GM12878 (cell line): ENCODE measurements around the gene ITGB8. TPM values are rescaled to one million over a fixed set of nuclear protein-coding genes. Genes with fewer than 3 reads are reported as not detected.

Experiments
- CBX5 ChIP-seq: sonication (generic); IDR thresholded peaks from 2 replicates; pipeline ENCODE4 v1.6.1; 2016; ENCODE audit warnings: low read depth, moderate library complexity, mild to moderate bottlenecking, inconsistent platforms
- CHD4 ChIP-seq: fragments of 200-600 bp; sonication (generic); IDR thresholded peaks from 2 replicates; pipeline ENCODE4 v1.6.1; 2016; ENCODE audit warnings: mild to moderate bottlenecking
- DPF2 ChIP-seq: fragments of 450-650 bp; IDR thresholded peaks from 2 replicates; pipeline ENCODE4 v1.6.1; 2017; ENCODE audit warnings: mild to moderate bottlenecking
- EED ChIP-seq: sonication (generic); IDR thresholded peaks from 2 replicates; pipeline ENCODE4 v1.6.1; 2016; ENCODE audit warnings: antibody characterized with exemption, low read depth
- JUND ChIP-seq: IDR thresholded peaks from 2 replicates; pipeline ENCODE4 v1.6.1; 2012; ENCODE audit warnings: low read depth, mild to moderate bottlenecking, low read length, improper control_type of control experiment, moderate library complexity
- KLF5 ChIP-seq: fragments of 450-650 bp; IDR thresholded peaks from 2 replicates; pipeline ENCODE4 v1.6.1; 2014; ENCODE audit warnings: mild to moderate bottlenecking; ENCODE audit not compliant: partially characterized antibody
- LARP7 ChIP-seq: fragments of 450-650 bp; IDR thresholded peaks from 2 replicates; pipeline ENCODE4 v1.6.1; 2017; ENCODE audit warnings: mild to moderate bottlenecking
- MEF2B ChIP-seq: fragments of 450-650 bp; IDR thresholded peaks from 2 replicates; pipeline ENCODE4 v1.6.1; 2018; ENCODE audit warnings: mild to moderate bottlenecking, moderate library complexity; ENCODE audit not compliant: partially characterized antibody, poor library complexity, severe bottlenecking
- MTA2 ChIP-seq: fragments of 450-650 bp; IDR thresholded peaks from 2 replicates; pipeline ENCODE4 v1.6.1; 2016; ENCODE audit warnings: low read depth, mild to moderate bottlenecking, moderate library complexity
- RAD51 ChIP-seq: fragments of 450-650 bp; IDR thresholded peaks from 2 replicates; pipeline ENCODE4 v1.6.1; 2016; ENCODE audit warnings: moderate library complexity, mild to moderate bottlenecking, inconsistent platforms
- SMC3 ChIP-seq: IDR thresholded peaks from 2 replicates; pipeline ENCODE4 v1.6.1; 2011; ENCODE audit warnings: low read length, improper control_type of control experiment, borderline replicate concordance
- SPI1 ChIP-seq: IDR thresholded peaks from 2 replicates; pipeline ENCODE4 v1.6.1; 2011; ENCODE audit warnings: low read depth, mild to moderate bottlenecking, low read length, moderate library complexity, borderline replicate concordance; ENCODE audit not compliant: insufficient read depth
- SUPT20H ChIP-seq: IDR thresholded peaks from 2 replicates; pipeline ENCODE4 v1.6.1; 2011; ENCODE audit warnings: low read depth, mild to moderate bottlenecking, low read length, moderate library complexity, borderline replicate concordance; ENCODE audit not compliant: control insufficient read depth
- ZZZ3 ChIP-seq: IDR thresholded peaks from 2 replicates; pipeline ENCODE4 v1.6.1; 2011; ENCODE audit warnings: low read depth; ENCODE audit not compliant: control insufficient read depth, insufficient read length
- polyA plus RNA-seq, 11 experiments: library from polyadenylated mRNA; depleted of rRNA in 4 of 11; unstranded in 6 of 11; stranded (reverse) in 5 of 11; fragments of >200 nt; fragmentation: Nextera tagmentation in 4 of 11; fragmentation: Illumina TruSeq in 1 of 11; extraction: Ambion mirVana in 4 of 11; extraction: Trizol in 1 of 11; gene quantifications; 1 replicate in 1 of 11; 2 replicates in 10 of 11; pipeline versions ENCODE4 v1.2.1 to v1.2.3, GENCODE V29; 2011 to 2016; ENCODE audit warnings: inconsistent platforms in 2 of 11, missing spikeins in 2 of 11, low read depth in 1 of 11
- total RNA-seq, 4 experiments: library from RNA; depleted of rRNA in 3 of 4; stranded (reverse); fragments of >200 nt in 3 of 4; fragmentation: Illumina TruSeq in 1 of 4; extraction: Trizol in 1 of 4; gene quantifications; 2 replicates each; pipeline versions ENCODE4 v1.2.1 to v1.2.3, GENCODE V29; 2013 to 2021
- TF ChIP-seq, protein P1 (sequence below): fragments of 450-650 bp; conservative IDR thresholded peaks from 2 replicates; pipeline ENCODE4 v1.6.1; 2017; ENCODE audit warnings: mild to moderate bottlenecking, moderate library complexity
- TF ChIP-seq, protein P2 (sequence below): IDR thresholded peaks from 2 replicates; pipeline ENCODE4 v1.6.1; 2012; ENCODE audit warnings: low read depth, low read length, improper control_type of control experiment
- TF ChIP-seq, protein P3 (sequence below): fragments of 450-650 bp; IDR thresholded peaks from 2 replicates; pipeline ENCODE4 v1.6.1; 2018; ENCODE audit warnings: borderline replicate concordance, mild to moderate bottlenecking; ENCODE audit not compliant: partially characterized antibody
- TF ChIP-seq, protein P4 (sequence below): fragments of 450-650 bp; IDR thresholded peaks from 2 replicates; pipeline ENCODE4 v1.6.1; 2014; ENCODE audit warnings: mild to moderate bottlenecking
- TF ChIP-seq, protein P5 (sequence below): IDR thresholded peaks from 2 replicates; pipeline ENCODE4 v1.6.1; 2011; ENCODE audit warnings: mild to moderate bottlenecking, low read depth, low read length, moderate library complexity; ENCODE audit not compliant: insufficient replicate concordance
- TF ChIP-seq, protein P6 (sequence below): IDR thresholded peaks from 2 replicates; pipeline ENCODE4 v1.6.1; 2011; ENCODE audit warnings: borderline replicate concordance, low read depth, mild to moderate bottlenecking, moderate library complexity, low read length; ENCODE audit not compliant: insufficient read depth, poor library complexity, severe bottlenecking

The ITGB8 gene
- total and polyA plus RNA-seq, 10 of the 15 experiments (the other 5 are each of a cell fraction or from before 2014, with no cell fraction given) = 0.37 to 26.2 (median 1.5) TPM

DNA sequence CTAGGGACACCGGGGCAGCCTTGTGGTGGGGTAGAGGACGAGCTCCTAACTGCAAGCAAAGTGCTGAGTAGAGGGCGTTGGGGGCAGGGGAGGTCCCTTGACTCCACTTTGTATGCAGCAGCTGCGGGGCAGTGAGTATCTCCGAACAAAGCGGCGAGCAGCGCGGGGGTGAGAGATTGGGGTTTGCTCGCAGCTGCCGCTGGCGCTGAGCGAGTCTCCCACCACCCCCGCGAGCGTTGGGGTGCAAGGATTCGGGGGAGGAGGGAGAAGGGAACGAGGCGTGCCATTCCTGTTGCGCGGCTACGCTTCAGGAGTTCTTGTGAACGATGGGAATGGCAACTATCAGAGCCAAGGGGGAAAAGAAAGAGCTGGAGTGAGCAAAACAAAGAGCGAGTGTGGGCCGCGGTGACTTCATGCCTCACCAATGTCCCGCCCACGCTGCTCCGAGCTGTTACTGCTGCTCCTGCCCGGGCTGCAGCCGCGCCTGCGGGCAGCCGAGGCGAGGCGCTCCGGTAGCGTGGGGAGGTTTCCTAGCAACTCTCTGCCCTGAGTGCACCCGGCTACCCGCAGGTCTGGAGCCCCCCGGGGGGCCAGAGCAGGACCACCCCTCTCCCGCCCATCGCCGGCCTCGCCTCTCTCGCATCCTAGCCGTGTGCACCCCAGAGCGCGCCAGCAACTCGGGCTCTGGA lies at the start of gene ITGB8 (continued):
- TF ChIP-seq, protein P1, sequence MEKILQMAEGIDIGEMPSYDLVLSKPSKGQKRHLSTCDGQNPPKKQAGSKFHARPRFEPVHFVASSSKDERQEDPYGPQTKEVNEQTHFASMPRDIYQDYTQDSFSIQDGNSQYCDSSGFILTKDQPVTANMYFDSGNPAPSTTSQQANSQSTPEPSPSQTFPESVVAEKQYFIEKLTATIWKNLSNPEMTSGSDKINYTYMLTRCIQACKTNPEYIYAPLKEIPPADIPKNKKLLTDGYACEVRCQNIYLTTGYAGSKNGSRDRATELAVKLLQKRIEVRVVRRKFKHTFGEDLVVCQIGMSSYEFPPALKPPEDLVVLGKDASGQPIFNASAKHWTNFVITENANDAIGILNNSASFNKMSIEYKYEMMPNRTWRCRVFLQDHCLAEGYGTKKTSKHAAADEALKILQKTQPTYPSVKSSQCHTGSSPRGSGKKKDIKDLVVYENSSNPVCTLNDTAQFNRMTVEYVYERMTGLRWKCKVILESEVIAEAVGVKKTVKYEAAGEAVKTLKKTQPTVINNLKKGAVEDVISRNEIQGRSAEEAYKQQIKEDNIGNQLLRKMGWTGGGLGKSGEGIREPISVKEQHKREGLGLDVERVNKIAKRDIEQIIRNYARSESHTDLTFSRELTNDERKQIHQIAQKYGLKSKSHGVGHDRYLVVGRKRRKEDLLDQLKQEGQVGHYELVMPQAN = no peak; the same call in none of the 2 replicates
- TF ChIP-seq JUND (peak; percentile 14; the same call in 1 of the 2 replicates), RAD51 (no peak), SMC3 (no peak), CHD4 (no peak), EED (peak; percentile 71), MTA2 (peak; percentile 38), DPF2 (peak; percentile 89), SUPT20H (no peak), KLF5 (no peak), ZZZ3 (no peak), CBX5 (peak; percentile 10; the same call in 1 of the 2 replicates), SPI1 (no peak), MEF2B (peak; percentile 50), LARP7 (no peak; the same call in 1 of the 2 replicates)
- TF ChIP-seq, protein P2, sequence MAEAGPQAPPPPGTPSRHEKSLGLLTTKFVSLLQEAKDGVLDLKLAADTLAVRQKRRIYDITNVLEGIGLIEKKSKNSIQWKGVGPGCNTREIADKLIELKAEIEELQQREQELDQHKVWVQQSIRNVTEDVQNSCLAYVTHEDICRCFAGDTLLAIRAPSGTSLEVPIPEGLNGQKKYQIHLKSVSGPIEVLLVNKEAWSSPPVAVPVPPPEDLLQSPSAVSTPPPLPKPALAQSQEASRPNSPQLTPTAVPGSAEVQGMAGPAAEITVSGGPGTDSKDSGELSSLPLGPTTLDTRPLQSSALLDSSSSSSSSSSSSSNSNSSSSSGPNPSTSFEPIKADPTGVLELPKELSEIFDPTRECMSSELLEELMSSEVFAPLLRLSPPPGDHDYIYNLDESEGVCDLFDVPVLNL = no peak
- TF ChIP-seq, protein P3, sequence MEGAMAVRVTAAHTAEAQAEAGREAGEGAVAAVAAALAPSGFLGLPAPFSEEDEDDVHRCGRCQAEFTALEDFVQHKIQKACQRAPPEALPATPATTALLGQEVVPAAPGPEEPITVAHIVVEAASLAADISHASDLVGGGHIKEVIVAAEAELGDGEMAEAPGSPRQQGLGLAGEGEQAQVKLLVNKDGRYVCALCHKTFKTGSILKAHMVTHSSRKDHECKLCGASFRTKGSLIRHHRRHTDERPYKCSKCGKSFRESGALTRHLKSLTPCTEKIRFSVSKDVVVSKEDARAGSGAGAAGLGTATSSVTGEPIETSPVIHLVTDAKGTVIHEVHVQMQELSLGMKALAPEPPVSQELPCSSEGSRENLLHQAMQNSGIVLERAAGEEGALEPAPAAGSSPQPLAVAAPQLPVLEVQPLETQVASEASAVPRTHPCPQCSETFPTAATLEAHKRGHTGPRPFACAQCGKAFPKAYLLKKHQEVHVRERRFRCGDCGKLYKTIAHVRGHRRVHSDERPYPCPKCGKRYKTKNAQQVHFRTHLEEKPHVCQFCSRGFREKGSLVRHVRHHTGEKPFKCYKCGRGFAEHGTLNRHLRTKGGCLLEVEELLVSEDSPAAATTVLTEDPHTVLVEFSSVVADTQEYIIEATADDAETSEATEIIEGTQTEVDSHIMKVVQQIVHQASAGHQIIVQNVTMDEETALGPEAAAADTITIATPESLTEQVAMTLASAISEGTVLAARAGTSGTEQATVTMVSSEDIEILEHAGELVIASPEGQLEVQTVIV = no peak
- TF ChIP-seq, protein P4, sequence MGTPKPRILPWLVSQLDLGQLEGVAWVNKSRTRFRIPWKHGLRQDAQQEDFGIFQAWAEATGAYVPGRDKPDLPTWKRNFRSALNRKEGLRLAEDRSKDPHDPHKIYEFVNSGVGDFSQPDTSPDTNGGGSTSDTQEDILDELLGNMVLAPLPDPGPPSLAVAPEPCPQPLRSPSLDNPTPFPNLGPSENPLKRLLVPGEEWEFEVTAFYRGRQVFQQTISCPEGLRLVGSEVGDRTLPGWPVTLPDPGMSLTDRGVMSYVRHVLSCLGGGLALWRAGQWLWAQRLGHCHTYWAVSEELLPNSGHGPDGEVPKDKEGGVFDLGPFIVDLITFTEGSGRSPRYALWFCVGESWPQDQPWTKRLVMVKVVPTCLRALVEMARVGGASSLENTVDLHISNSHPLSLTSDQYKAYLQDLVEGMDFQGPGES = no peak
- TF ChIP-seq, protein P5, sequence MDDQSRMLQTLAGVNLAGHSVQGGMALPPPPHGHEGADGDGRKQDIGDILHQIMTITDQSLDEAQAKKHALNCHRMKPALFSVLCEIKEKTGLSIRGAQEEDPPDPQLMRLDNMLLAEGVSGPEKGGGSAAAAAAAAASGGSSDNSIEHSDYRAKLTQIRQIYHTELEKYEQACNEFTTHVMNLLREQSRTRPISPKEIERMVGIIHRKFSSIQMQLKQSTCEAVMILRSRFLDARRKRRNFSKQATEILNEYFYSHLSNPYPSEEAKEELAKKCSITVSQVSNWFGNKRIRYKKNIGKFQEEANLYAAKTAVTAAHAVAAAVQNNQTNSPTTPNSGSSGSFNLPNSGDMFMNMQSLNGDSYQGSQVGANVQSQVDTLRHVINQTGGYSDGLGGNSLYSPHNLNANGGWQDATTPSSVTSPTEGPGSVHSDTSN = no peak
- TF ChIP-seq, protein P6, sequence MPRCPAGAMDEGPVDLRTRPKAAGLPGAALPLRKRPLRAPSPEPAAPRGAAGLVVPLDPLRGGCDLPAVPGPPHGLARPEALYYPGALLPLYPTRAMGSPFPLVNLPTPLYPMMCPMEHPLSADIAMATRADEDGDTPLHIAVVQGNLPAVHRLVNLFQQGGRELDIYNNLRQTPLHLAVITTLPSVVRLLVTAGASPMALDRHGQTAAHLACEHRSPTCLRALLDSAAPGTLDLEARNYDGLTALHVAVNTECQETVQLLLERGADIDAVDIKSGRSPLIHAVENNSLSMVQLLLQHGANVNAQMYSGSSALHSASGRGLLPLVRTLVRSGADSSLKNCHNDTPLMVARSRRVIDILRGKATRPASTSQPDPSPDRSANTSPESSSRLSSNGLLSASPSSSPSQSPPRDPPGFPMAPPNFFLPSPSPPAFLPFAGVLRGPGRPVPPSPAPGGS = no peak
